Measurements from ENCODE around the gene HIGD1A. TPM values are rescaled to one million over a fixed set of nuclear protein-coding genes. Genes with fewer than 3 reads are reported as not detected.

HIGD1A gene
- total RNA-seq, 2 donors from 2014 or later: 163 to 169 TPM

GRCh38 chr3:42764115-42764514 lies 40.2 kb downstream of the HIGD1A start:
- no peak overlapping the region for H3K4me3 ChIP-seq
- no peaks in the 10 kb centered on the region for H3K36me3 ChIP-seq
- no peaks in the 10 kb centered on the region for H3K9me3 ChIP-seq
- peaks cover 6 to 17% of the 10 kb centered on the region in 2 donors for H3K4me1 ChIP-seq (ENCODE audit: control insufficient read depth in 1 of 2, low read depth in 2 of 2)
- H3K27ac ChIP-seq: no peak overlapping the region
- TF ChIP-seq, protein P1, sequence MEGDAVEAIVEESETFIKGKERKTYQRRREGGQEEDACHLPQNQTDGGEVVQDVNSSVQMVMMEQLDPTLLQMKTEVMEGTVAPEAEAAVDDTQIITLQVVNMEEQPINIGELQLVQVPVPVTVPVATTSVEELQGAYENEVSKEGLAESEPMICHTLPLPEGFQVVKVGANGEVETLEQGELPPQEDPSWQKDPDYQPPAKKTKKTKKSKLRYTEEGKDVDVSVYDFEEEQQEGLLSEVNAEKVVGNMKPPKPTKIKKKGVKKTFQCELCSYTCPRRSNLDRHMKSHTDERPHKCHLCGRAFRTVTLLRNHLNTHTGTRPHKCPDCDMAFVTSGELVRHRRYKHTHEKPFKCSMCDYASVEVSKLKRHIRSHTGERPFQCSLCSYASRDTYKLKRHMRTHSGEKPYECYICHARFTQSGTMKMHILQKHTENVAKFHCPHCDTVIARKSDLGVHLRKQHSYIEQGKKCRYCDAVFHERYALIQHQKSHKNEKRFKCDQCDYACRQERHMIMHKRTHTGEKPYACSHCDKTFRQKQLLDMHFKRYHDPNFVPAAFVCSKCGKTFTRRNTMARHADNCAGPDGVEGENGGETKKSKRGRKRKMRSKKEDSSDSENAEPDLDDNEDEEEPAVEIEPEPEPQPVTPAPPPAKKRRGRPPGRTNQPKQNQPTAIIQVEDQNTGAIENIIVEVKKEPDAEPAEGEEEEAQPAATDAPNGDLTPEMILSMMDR (IDR thresholded peaks at IDR 0.05): no peak
- DNase-seq (ENCODE audit: low spot score): no peak
- H3K27me3 ChIP-seq (replicated peaks; ENCODE audit: insufficient read depth): no peaks in the 10 kb centered on the region
- no peak for ATAC-seq (ENCODE audit: insufficient number of reproducible peaks, low FRiP score, low read depth)

DNA sequence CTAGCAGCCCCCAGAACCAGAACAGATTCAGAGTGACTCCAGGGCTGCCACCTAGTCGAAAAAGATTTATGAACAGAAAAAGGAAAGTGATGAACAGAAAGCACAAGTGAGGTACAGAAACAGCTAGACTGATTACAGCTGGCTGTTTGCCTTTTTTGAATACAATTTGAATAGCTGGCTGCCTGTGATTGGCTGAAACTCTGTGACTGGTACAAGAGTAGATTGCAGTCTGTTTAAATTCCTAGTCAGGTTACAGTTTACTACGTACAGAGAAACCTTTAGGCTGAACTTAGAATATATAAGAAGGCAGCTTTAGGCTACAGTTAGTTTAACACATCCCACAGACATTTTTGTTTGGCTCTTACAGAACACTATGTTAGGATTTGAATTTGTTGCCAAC lies 41.3 kb downstream of the HIGD1A start:
- Histone ChIP-seq H3K36me3 (no peaks in the 10 kb centered on the region), H3K27ac (no peak overlapping the region), H3K27me3 (replicated peaks; ENCODE audit: insufficient read depth) (no peaks in the 10 kb centered on the region), H3K9me3 (no peaks in the 10 kb centered on the region), H3K4me1 (ENCODE audit: control insufficient read depth in 1 of 2, low read depth in 2 of 2) (peaks cover 6 to 11% of the 10 kb centered on the region in 2 donors), H3K4me3 (no peak overlapping the region)
- DNase-seq (ENCODE audit: low spot score): no peak
- TF ChIP-seq, protein P1 (IDR thresholded peaks at IDR 0.05): no peak
- ATAC-seq (ENCODE audit: insufficient number of reproducible peaks, low FRiP score, low read depth): no peak

- Histone ChIP-seq H3K4me3 (no peak overlapping the region), H3K36me3 (no peaks in the 10 kb centered on the region), H3K27ac (no peak overlapping the region), H3K27me3 (replicated peaks; ENCODE audit: insufficient read depth) (no peaks in the 10 kb centered on the region), H3K4me1 (ENCODE audit: control insufficient read depth in 1 of 2, low read depth in 2 of 2) (peaks cover 6 to 11% of the 10 kb centered on the region in 2 donors), H3K9me3 (no peaks in the 10 kb centered on the region)
- TF ChIP-seq, protein P1 (IDR thresholded peaks at IDR 0.05): no peak
- no peak for DNase-seq (ENCODE audit: low spot score)
- ATAC-seq (ENCODE audit: insufficient number of reproducible peaks, low FRiP score, low read depth): no peak
Measured at GRCh38 chr3:42762046-42762724, 42.1 kb downstream of the HIGD1A start.

DNA sequence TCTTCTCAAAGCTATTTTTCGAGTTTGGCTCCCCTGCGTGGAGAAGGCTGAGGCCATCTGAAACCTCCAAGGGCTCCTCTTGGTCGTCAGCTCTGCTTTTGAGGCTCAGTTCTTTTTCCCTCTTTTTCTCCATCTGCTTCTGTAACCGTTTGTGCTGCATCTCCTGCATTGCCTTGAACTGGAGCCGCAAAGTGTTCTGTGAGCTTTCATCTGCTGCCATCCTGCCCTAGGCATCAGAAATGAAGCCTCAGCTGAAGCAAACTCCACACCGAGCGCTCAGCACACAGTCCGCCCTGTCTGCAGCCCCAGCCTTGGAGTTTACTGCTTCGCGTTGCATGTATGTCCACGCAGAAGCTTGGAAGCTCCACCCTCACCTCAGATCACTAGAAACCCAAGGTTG lies 46.2 kb downstream of the HIGD1A start:
- Histone ChIP-seq H3K4me1 (ENCODE audit: control insufficient read depth in 1 of 2, low read depth in 2 of 2) (peaks cover 3 to 5% of the 10 kb centered on the region in 2 donors), H3K9me3 (no peaks in the 10 kb centered on the region), H3K36me3 (no peaks in the 10 kb centered on the region), H3K27ac (no peak overlapping the region), H3K27me3 (replicated peaks; ENCODE audit: insufficient read depth) (no peaks in the 10 kb centered on the region), H3K4me3 (no peak overlapping the region)
- no peak for DNase-seq (ENCODE audit: low spot score)
- ATAC-seq (ENCODE audit: insufficient number of reproducible peaks, low FRiP score, low read depth): no peak
- TF ChIP-seq, protein P1 (IDR thresholded peaks at IDR 0.05): no peak

- Histone ChIP-seq H3K36me3 (no peaks in the 10 kb centered on the region), H3K4me3 (no peak overlapping the region), H3K27me3 (replicated peaks; ENCODE audit: insufficient read depth) (no peaks in the 10 kb centered on the region), H3K27ac (no peak overlapping the region), H3K9me3 (no peaks in the 10 kb centered on the region), H3K4me1 (ENCODE audit: control insufficient read depth in 1 of 2, low read depth in 2 of 2) (peaks cover 0 to 2% of the 10 kb centered on the region in 2 donors)
- DNase-seq (ENCODE audit: low spot score) (no peak), ATAC-seq (ENCODE audit: insufficient number of reproducible peaks, low FRiP score, low read depth) (no peak)
- TF ChIP-seq, protein P1 (IDR thresholded peaks at IDR 0.05): no peak
Measured at GRCh38 chr3:42756681-42757213, 47.5 kb downstream of the HIGD1A start.
